ENCODE measurements around the gene LZTS2.

DNA sequence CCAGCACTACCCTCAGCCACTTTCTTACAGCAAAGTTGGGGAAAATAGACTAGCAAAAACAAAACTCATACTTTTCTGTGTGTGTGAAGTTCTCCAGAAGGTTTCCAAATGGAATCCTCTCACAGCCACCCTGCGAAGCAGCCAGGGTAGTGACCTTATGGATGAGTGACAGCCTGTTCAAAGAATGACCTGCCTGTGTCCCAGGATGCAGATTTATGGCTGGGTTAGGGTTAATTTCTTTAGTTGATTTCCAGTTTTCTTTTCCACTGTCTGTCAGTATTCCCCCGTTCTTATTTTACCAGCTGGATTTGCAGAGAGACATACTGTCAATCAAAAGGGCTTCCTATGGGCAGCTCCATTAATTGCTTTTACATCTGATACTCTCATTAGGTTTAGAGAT lies 32.7 kb upstream of the LZTS2 start:
- TF ChIP-seq, protein P1, sequence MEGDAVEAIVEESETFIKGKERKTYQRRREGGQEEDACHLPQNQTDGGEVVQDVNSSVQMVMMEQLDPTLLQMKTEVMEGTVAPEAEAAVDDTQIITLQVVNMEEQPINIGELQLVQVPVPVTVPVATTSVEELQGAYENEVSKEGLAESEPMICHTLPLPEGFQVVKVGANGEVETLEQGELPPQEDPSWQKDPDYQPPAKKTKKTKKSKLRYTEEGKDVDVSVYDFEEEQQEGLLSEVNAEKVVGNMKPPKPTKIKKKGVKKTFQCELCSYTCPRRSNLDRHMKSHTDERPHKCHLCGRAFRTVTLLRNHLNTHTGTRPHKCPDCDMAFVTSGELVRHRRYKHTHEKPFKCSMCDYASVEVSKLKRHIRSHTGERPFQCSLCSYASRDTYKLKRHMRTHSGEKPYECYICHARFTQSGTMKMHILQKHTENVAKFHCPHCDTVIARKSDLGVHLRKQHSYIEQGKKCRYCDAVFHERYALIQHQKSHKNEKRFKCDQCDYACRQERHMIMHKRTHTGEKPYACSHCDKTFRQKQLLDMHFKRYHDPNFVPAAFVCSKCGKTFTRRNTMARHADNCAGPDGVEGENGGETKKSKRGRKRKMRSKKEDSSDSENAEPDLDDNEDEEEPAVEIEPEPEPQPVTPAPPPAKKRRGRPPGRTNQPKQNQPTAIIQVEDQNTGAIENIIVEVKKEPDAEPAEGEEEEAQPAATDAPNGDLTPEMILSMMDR (IDR thresholded peaks at IDR 0.05; ENCODE audit: low read length): no peak
- TF ChIP-seq EZH2 (IDR thresholded peaks at IDR 0.05; ENCODE audit: borderline replicate concordance, low read length): no peak
